ENCODE results near the gene CSK.

DNA sequence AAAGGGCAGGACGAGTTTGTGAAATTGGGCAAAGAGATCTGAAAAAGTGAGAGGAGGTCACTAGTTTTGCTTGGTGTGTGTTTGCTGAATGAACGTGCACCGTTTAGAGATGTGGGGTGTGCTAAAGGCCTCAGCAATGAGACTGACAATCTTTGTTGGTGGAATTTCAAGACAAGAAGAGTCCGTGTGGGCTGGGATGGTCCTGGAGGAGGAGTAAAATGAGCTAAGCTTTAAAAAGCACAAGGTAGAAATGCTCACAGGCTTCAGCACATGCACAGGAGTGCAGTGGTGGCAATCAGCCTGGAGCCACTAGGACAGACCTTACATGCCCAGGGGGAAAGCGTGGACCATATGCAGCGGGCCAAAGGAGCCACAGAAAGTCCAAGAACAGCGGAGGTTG is 43.1 kb downstream of the CSK start:
- TF ChIP-seq POLR2A (IDR thresholded peaks at IDR 0.05; ENCODE audit: control extremely low read depth in 1 of 2, low read depth in 2 of 2, low read length in 2 of 2), result no peak
- TF ChIP-seq, protein P1, sequence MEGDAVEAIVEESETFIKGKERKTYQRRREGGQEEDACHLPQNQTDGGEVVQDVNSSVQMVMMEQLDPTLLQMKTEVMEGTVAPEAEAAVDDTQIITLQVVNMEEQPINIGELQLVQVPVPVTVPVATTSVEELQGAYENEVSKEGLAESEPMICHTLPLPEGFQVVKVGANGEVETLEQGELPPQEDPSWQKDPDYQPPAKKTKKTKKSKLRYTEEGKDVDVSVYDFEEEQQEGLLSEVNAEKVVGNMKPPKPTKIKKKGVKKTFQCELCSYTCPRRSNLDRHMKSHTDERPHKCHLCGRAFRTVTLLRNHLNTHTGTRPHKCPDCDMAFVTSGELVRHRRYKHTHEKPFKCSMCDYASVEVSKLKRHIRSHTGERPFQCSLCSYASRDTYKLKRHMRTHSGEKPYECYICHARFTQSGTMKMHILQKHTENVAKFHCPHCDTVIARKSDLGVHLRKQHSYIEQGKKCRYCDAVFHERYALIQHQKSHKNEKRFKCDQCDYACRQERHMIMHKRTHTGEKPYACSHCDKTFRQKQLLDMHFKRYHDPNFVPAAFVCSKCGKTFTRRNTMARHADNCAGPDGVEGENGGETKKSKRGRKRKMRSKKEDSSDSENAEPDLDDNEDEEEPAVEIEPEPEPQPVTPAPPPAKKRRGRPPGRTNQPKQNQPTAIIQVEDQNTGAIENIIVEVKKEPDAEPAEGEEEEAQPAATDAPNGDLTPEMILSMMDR (IDR thresholded peaks at IDR 0.05; ENCODE audit: control extremely low read depth in 1 of 3, insufficient read depth in 1 of 3, low read depth in 1 of 3, low read length in 3 of 3), result no peak
- no peak for TF ChIP-seq RAD21 (IDR thresholded peaks at IDR 0.05 in 1 of 2, conservative IDR thresholded peaks at IDR 0.05 in 1 of 2; ENCODE audit: low read depth in 2 of 2, low read length in 2 of 2)
- no peak for TF ChIP-seq RFX5 (IDR thresholded peaks at IDR 0.05; ENCODE audit: borderline replicate concordance, low read depth, low read length)
- TF ChIP-seq SP2 (IDR thresholded peaks at IDR 0.05; ENCODE audit: low read length), result no peak
- no peak for TF ChIP-seq HDAC6 (IDR thresholded peaks at IDR 0.05; ENCODE audit: low read depth, low read length)
- TF ChIP-seq POLR2AphosphoS5 (IDR thresholded peaks at IDR 0.05; ENCODE audit: low read depth, low read length), result no peak
- TF ChIP-seq TAF1 (IDR thresholded peaks at IDR 0.05; ENCODE audit: low read depth, low read length), result no peak
